GM10248 (cell line): ENCODE data around the gene SLC4A2.

Experiments used
- CTCF ChIA-PET: fragments of 300-600 bp; sonication (Branson Sonifier 250); formaldehyde crosslinking; extraction: SDS; loops from one replicate; lab custom pipeline; 2021; ENCODE audit warnings: antibody characterized with exemption; lab: Yijun Ruan, JAX
- POLR2A ChIA-PET: fragments of 350-650 bp; sonication (Branson Sonifier 250); formaldehyde crosslinking; extraction: SDS; loops from one replicate; lab custom pipeline; 2020; ENCODE audit warnings: antibody characterized with exemption; lab: Yijun Ruan, JAX
- DNase-seq: peaks from one replicate; pipeline ENCODE4 v3.0.0; 2012; ENCODE audit errors: extremely low spot score
- TF ChIP-seq, protein P1 (sequence below): IDR thresholded peaks from 2 replicates; pipeline ENCODE4 v1.5.1; 2012; ENCODE audit warnings: mild to moderate bottlenecking, low read depth; ENCODE audit errors: extremely low read depth, missing control alignments, control extremely low read depth

Gene SLC4A2

GRCh38 chr7:151064454-151064853, 5.1 kb downstream of the SLC4A2 start:
- ChIA-PET POLR2A (no interaction called here), CTCF (no interaction called here)
- TF ChIP-seq, protein P1, sequence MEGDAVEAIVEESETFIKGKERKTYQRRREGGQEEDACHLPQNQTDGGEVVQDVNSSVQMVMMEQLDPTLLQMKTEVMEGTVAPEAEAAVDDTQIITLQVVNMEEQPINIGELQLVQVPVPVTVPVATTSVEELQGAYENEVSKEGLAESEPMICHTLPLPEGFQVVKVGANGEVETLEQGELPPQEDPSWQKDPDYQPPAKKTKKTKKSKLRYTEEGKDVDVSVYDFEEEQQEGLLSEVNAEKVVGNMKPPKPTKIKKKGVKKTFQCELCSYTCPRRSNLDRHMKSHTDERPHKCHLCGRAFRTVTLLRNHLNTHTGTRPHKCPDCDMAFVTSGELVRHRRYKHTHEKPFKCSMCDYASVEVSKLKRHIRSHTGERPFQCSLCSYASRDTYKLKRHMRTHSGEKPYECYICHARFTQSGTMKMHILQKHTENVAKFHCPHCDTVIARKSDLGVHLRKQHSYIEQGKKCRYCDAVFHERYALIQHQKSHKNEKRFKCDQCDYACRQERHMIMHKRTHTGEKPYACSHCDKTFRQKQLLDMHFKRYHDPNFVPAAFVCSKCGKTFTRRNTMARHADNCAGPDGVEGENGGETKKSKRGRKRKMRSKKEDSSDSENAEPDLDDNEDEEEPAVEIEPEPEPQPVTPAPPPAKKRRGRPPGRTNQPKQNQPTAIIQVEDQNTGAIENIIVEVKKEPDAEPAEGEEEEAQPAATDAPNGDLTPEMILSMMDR: no peak
- DNase-seq: no peak

DNA sequence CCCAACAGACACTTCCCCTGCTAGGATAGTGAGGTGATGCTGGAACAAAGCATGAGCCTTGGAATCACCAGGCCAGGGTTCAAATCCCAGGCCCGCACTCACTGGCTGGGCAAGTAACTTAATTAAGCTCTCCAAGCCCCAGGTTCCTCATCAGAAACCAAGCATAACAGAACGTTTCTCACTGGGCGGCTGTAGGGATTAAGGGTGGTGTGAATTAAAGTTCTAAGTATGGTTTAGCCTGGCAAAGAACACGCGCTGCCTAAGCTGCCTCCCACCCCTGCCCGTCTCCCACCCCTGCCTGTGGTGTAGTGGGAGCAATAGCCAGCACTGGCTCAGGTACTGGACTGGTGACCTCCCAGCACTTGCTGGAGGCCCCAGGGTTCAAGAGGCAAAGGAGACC, 5.6 kb downstream of the SLC4A2 start:
- POLR2A ChIA-PET: no interaction called here
- no peak for DNase-seq
- TF ChIP-seq, protein P1: no peak
- CTCF ChIA-PET: no interaction called here

GRCh38 chr7:151065516-151065915, 6.1 kb downstream of the SLC4A2 start:
- ChIA-PET POLR2A (interaction anchor here (0.6 kb wide), 1 partner anchor 1066 kb away, joined by 3 read pairs; no protein-coding TSS in a partner anchor), CTCF (no interaction called here)
- TF ChIP-seq, protein P1: no peak
- DNase-seq: no peak

GRCh38 chr7:151066273-151066974, 7.0 kb downstream of the SLC4A2 start:
- POLR2A ChIA-PET: interaction anchor here (0.6 kb wide), 1 partner anchor 1065 kb away, joined by 3 read pairs; no protein-coding TSS in a partner anchor
- no peak for DNase-seq
- CTCF ChIA-PET: interaction anchor here (0.8 to 1.5 kb wide), 3 partner anchors 10 to 58 kb away, joined by 3 to 4 read pairs (median 4); no protein-coding TSS in a partner anchor
- TF ChIP-seq, protein P1: no peak

- TF ChIP-seq, protein P1: no peak
- POLR2A ChIA-PET: no interaction called here
- CTCF ChIA-PET: interaction anchor here (0.8 to 1.5 kb wide), 3 partner anchors 16 to 56 kb away, joined by 3 to 4 read pairs (median 3); no protein-coding TSS in a partner anchor
- no peak for DNase-seq
These were observed 8.8 kb downstream of the SLC4A2 start for GRCh38 chr7:151068069-151068773.

GRCh38 chr7:151069841-151070573, 10.6 kb downstream of the SLC4A2 start:
- no peak for DNase-seq
- CTCF ChIA-PET: no interaction called here
- POLR2A ChIA-PET: no interaction called here
- TF ChIP-seq, protein P1: no peak
